ENCODE results near the gene CORO6.

Gene CORO6

GRCh38 chr17:29630630-29631193 is 8.0 kb upstream of the CORO6 start:
- DNase-seq: no peak

GRCh38 chr17:29629839-29630238 is 7.1 kb upstream of the CORO6 start:
- DNase-seq: no peak

- no peak for DNase-seq
Measured at GRCh38 chr17:29628644-29629043, 5.9 kb upstream of the CORO6 start.

GRCh38 chr17:29627951-29628350 is 5.2 kb upstream of the CORO6 start:
- DNase-seq: no peak

- no peak for DNase-seq
Measured at GRCh38 chr17:29625037-29625750, 2.5 kb upstream of the CORO6 start.

- no peak for DNase-seq
Measured at GRCh38 chr17:29624586-29624985, 1.9 kb upstream of the CORO6 start.

- no peak for DNase-seq
Measured at GRCh38 chr17:29623283-29623647, 553 bp upstream of the CORO6 start.

GRCh38 chr17:29621751-29622194 is 939 bp downstream of the CORO6 start:
- no peak for DNase-seq

- no peak for DNase-seq
Measured at GRCh38 chr17:29620779-29621500, 1.8 kb downstream of the CORO6 start.

GRCh38 chr17:29620271-29620670 is 2.4 kb downstream of the CORO6 start:
- DNase-seq: no peak

GRCh38 chr17:29619251-29619650 is 3.5 kb downstream of the CORO6 start:
- DNase-seq: peak; percentile 63

- no peak for DNase-seq
Measured at GRCh38 chr17:29618272-29619065, 4.2 kb downstream of the CORO6 start.

GRCh38 chr17:29617481-29618271 is 5.0 kb downstream of the CORO6 start:
- DNase-seq: peak; percentile 90

- DNase-seq: peak; percentile 95
Measured at GRCh38 chr17:29617125-29617480, 5.6 kb downstream of the CORO6 start.

GRCh38 chr17:29616300-29617048 is 6.2 kb downstream of the CORO6 start:
- no peak for DNase-seq

- peak; percentile 93 for DNase-seq
Measured at GRCh38 chr17:29615492-29616299, 7.0 kb downstream of the CORO6 start.

- peak; percentile 91 for DNase-seq
Measured at GRCh38 chr17:29615048-29615385, 7.7 kb downstream of the CORO6 start.

GRCh38 chr17:29614349-29615047 is 8.2 kb downstream of the CORO6 start:
- DNase-seq: no peak

- no peak for DNase-seq
Measured at GRCh38 chr17:29613856-29614255, 8.9 kb downstream of the CORO6 start.

GRCh38 chr17:29613352-29613837 is 9.3 kb downstream of the CORO6 start:
- peak; percentile 94 for DNase-seq

Measured in hematopoietic multipotent progenitor cell treated with erythropoietin and hydrocortisone succinate and interleukin-3 and kit ligand, for 6 days (in vitro differentiated cells).